Endothelial cell of umbilical vein (primary cell): ENCODE results near the gene HSD17B11. TPM values are rescaled to one million over a fixed set of nuclear protein-coding genes. Genes with fewer than 3 reads are reported as not detected.

Experiments used
- Bru-seq: library from RNA; stranded (reverse); fragments of 400-500 nt; gene quantifications from one replicate; lab custom pipeline; 2021; lab: Mats Ljungman, UMichigan
- BruChase-seq, 2 experiments: library from RNA; stranded (reverse); fragments of 400-500 nt; gene quantifications; one replicate each; lab custom pipeline; 2021; lab: Mats Ljungman, UMichigan
- BruUV-seq: library from RNA; stranded (reverse); fragments of 400-500 nt; replicated peaks from 2 replicates; lab custom pipeline; 2021; lab: Mats Ljungman, UMichigan
- CTCF ChIA-PET: fragments of 300-600, 350-600 bp; sonication (Branson Sonifier 250); formaldehyde crosslinking; loops from one replicate; lab custom pipeline; 2021; ENCODE audit warnings: antibody characterized with exemption, inconsistent platforms; lab: Charles Lee
- POLR2A ChIA-PET: fragments of 300-600, 350-600 bp; sonication (Branson Sonifier 250); formaldehyde crosslinking; loops from one replicate; lab custom pipeline; 2021; ENCODE audit warnings: antibody characterized with exemption, inconsistent platforms; lab: Charles Lee
- DNase-seq: peaks from one replicate; pipeline ENCODE4 v3.0.0-alpha.2; 2011; ENCODE audit warnings: low read depth, low spot score
- FAIRE-seq: peaks from 2 replicates; lab custom pipeline; 2011; peaks lifted over from hg19 to GRCh38; lab: Jason Lieb, UNC
- H2AFZ ChIP-seq: 2 replicates; pipeline ENCODE4 v1.6.0; 2012; ENCODE audit warnings: low read depth, low read length, control low read depth, inconsistent platforms
- H3K27ac ChIP-seq: 2 replicates; pipeline ENCODE4 v1.5.1; 2011; ENCODE audit warnings: low read depth, mild to moderate bottlenecking, control low read depth, low read length, moderate library complexity; ENCODE audit not compliant: insufficient read depth
- H3K27me3 ChIP-seq, 2 experiments: 2 replicates each; pipeline versions ENCODE4 v1.6.0 to v1.6.1; 2011; ENCODE audit warnings: low read length in 2 of 2, mixed read lengths in 1 of 2; ENCODE audit not compliant: control insufficient read depth in 2 of 2, insufficient read depth in 2 of 2
- H3K36me3 ChIP-seq, 2 experiments: 2 replicates in 1 of 2; 3 replicates in 1 of 2; pipeline ENCODE4 v1.5.1; 2011; ENCODE audit warnings: low read length in 2 of 2, mild to moderate bottlenecking in 1 of 2, moderate library complexity in 1 of 2; ENCODE audit not compliant: control insufficient read depth in 2 of 2, insufficient read depth in 2 of 2; ENCODE audit errors: extremely low read depth in 1 of 2
- H3K4me1 ChIP-seq: 3 replicates; pipeline ENCODE4 v1.5.1; 2011; ENCODE audit warnings: mild to moderate bottlenecking, low read length; ENCODE audit not compliant: control insufficient read depth, insufficient read depth; ENCODE audit errors: extremely low read depth
- H3K4me2 ChIP-seq: 2 replicates; pipeline ENCODE4 v1.6.1; 2011; ENCODE audit warnings: low read length, control low read depth, mixed read lengths; ENCODE audit not compliant: insufficient read depth
- H3K4me3 ChIP-seq, 3 experiments: fragments of 200-600 bp in 1 of 3; sonication (generic), shearing (Covaris generic) in 1 of 3; replicated peaks in 1 of 3; 2 replicates each; pipeline ENCODE4 v1.5.1; 2011 to 2016; ENCODE audit warnings: control low read depth in 3 of 3, low read length in 3 of 3, mild to moderate bottlenecking in 2 of 3, inconsistent platforms in 1 of 3, low read depth in 1 of 3, moderate library complexity in 1 of 3; ENCODE audit not compliant: insufficient read depth in 1 of 3
- H3K79me2 ChIP-seq: 2 replicates; pipeline ENCODE4 v1.6.0; 2012; ENCODE audit warnings: low read length, inconsistent platforms; ENCODE audit not compliant: control insufficient read depth, insufficient read depth
- H3K9ac ChIP-seq: replicated peaks from 2 replicates; pipeline ENCODE3; 2011; ENCODE audit warnings: low read length, control low read depth; ENCODE audit not compliant: insufficient read depth; ENCODE audit errors: extremely low read depth
- H3K9me1 ChIP-seq: replicated peaks from 3 replicates; pipeline ENCODE4 v1.6.0; 2011; ENCODE audit warnings: mild to moderate bottlenecking, low read length; ENCODE audit not compliant: control insufficient read depth, insufficient read depth; ENCODE audit errors: extremely low read depth
- H3K9me3 ChIP-seq: replicated peaks from 2 replicates; pipeline ENCODE4 v1.5.1; 2012; ENCODE audit warnings: low read length, inconsistent platforms; ENCODE audit not compliant: control insufficient read depth, insufficient read depth
- H4K20me1 ChIP-seq: replicated peaks from 2 replicates; pipeline ENCODE3; 2011; ENCODE audit warnings: mild to moderate bottlenecking, low read length; ENCODE audit not compliant: control insufficient read depth, insufficient read depth; ENCODE audit errors: extremely low read depth
- GATA2 ChIP-seq: IDR thresholded peaks from 2 replicates; pipeline ENCODE4 v1.7.0; 2011; ENCODE audit warnings: low read depth, mild to moderate bottlenecking, moderate library complexity, mixed read lengths, low read length; ENCODE audit not compliant: insufficient read length, insufficient read depth
- POLR2A ChIP-seq: IDR thresholded peaks from 2 replicates; pipeline ENCODE4 v1.6.1; 2012; ENCODE audit warnings: low read depth, mild to moderate bottlenecking, control low read depth, low read length
- POLR2AphosphoS5 ChIP-seq: IDR thresholded peaks from 2 replicates; pipeline ENCODE4 v1.6.1; 2012; ENCODE audit warnings: low read depth, mild to moderate bottlenecking, control low read depth, low read length, moderate library complexity; ENCODE audit not compliant: insufficient read depth
- dilution Hi-C: fragments of 300-500 bp; cut with MboI; formaldehyde crosslinking; loops from one replicate; pipeline ENCODE4 v1.15.0; 2019; ENCODE audit warnings: low sequenced_read_pairs; ENCODE audit not compliant: extremely low pct_ligation_motif_present
- intact Hi-C: fragments of 100-400 bp; cut with micrococcal nuclease; formaldehyde crosslinking; loops from one replicate; pipeline ENCODE4 v1.10.0; 2022
- long read RNA-seq: library from polyadenylated mRNA; stranded (forward); transcript quantifications from one replicate; pipeline ENCODE4 v2.0.0, GENCODE V29; 2021
- polyA minus RNA-seq, 3 experiments: library from RNA; depleted of rRNA, polyadenylated mRNA; stranded (reverse); fragments of >200 nt; gene quantifications; 1 replicate in 1 of 3; 2 replicates in 2 of 3; pipeline ENCODE4 v1.2.3, GENCODE V29; 2011
- polyA plus RNA-seq, 4 experiments: library from polyadenylated mRNA; depleted of rRNA in 3 of 4; stranded (reverse) in 3 of 4; unstranded in 1 of 4; fragments of >200 nt; gene quantifications; 2 replicates each; pipeline versions ENCODE4 v1.2.1 to v1.2.3, GENCODE V29; 2011 to 2012; ENCODE audit warnings: missing spikeins in 1 of 4
- total RNA-seq: library from RNA; stranded (reverse); gene quantifications from 2 replicates; pipeline ENCODE4 v1.2.3, GENCODE V29; 2021

HSD17B11 gene, protein sequence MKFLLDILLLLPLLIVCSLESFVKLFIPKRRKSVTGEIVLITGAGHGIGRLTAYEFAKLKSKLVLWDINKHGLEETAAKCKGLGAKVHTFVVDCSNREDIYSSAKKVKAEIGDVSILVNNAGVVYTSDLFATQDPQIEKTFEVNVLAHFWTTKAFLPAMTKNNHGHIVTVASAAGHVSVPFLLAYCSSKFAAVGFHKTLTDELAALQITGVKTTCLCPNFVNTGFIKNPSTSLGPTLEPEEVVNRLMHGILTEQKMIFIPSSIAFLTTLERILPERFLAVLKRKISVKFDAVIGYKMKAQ
- total RNA-seq (16.0 and 21.1 TPM in 2 replicates), polyA plus RNA-seq (7.5 and 10.7 TPM in 2 replicates), polyA minus RNA-seq (6.9 and 7.8 TPM in 2 replicates), Bru-seq, nascent RNA (percentile 64 among the genes with signal in this experiment), BruChase-seq, experiment 1, labeled RNA remaining after a 6-hour chase (percentile 62 among the genes with signal in this experiment), BruChase-seq, experiment 2, labeled RNA remaining after a 2-hour chase (percentile 52 among the genes with signal in this experiment)
- 11.3 and 11.9 TPM in 2 replicates for polyA plus RNA-seq (2011; cell fraction: cytosol; rRNA removed)
- polyA plus RNA-seq (2011; cell fraction: nucleus; rRNA removed), result 6.6 and 8.8 TPM in 2 replicates
- polyA plus RNA-seq (2012), result 12.7 and 13.0 TPM in 2 replicates
- polyA minus RNA-seq (2011; cell fraction: cytosol; rRNA and poly(A)+ RNA removed), result 12.7 TPM
- polyA minus RNA-seq (2011; cell fraction: nucleus; rRNA and poly(A)+ RNA removed), result 5.7 and 6.3 TPM in 2 replicates
- long read RNA-seq, transcript HSD17B11-201 (7 exons, 1,885 nt), result major isoform, 61 of 68 reads
- long read RNA-seq, partial matches to known transcripts, result 4 of 68 reads
- long read RNA-seq, other reads (novel, unspliced or antisense), result 3 of 68 reads

DNA sequence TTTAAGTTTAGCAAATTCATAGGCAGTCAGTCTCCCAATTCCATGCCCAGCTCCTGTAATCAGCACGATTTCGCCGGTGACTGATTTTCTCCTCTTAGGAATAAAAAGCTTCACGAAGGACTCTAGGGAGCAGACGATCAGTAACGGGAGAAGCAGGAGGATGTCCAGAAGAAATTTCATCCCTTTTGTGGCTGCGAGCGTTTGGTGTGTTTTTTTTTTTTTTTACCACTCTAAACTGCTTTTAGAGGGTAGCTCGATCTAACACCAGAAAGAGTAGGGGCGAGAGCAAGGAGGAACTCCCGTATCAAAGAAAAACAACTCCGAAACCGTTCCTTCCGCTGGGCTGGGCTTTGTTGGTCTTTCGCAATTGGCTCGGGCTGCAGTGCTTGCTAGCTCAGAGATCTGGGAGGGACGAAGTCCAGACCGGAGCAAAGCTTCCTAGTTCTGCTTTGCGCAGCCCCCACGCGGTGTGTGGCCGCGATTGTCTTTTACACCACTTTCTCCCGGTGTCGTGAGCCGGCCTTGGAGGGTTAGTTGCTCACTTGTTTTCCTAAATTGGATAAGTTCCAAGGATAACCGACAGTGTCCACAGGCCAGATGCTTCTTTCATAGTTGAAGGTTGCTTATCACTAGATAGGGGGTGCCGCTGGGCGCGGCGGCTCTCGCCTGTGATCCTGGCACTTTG lies at the start of gene HSD17B11:
TSS of gene HSD17B11 (minus strand) at position 298 of the 685 bp plus-strand sequence. CDS start at position 180, 118 bp downstream.
- FAIRE-seq (peak; percentile 94), DNase-seq (peak; percentile 93)
- ChIA-PET POLR2A (interaction anchor here (0.7 to 2.8 kb wide), 7 partner anchors 9 to 265 kb away, joined by 3 to 11 read pairs (median 5); partner anchors contain the start of gene NUDT9), CTCF (interaction anchor here (0.6 to 2.7 kb wide), 15 partner anchors 8 to 1124 kb away, joined by 3 to 32 read pairs (median 4); partner anchors contain the start of gene NUDT9)
- no peaks in the 10 kb centered on the region for H3K27me3 ChIP-seq
- no peaks in the 10 kb centered on the region for H3K36me3 ChIP-seq
- TF ChIP-seq POLR2AphosphoS5 (peak; percentile 79), GATA2 (no peak), POLR2A (peak; percentile 85)
- dilution Hi-C loops (no loop called here), intact Hi-C loops (loop anchor here (1.0 kb wide), 1 partner anchor 31 kb away; the partner anchor contains the start of gene NUDT9)
- H4K20me1 ChIP-seq, result no peaks in the 10 kb centered on the region
- peaks cover 9% of the 10 kb centered on the region for H3K4me1 ChIP-seq
- no TSS peak for BruUV-seq
- peaks cover 9% of the 10 kb centered on the region for H3K79me2 ChIP-seq
- H3K4me3 ChIP-seq, result peak within 1 kb of the TSS; percentile 62 to 85 (median 65)
- H3K27ac ChIP-seq, result peak within 1 kb of the TSS; percentile 47
- peak within 1 kb of the TSS; percentile 79 for H3K9ac ChIP-seq
- no peaks in the 10 kb centered on the region for H3K9me3 ChIP-seq
- peak within 1 kb of the TSS; percentile 84 for H3K4me2 ChIP-seq
- peak within 1 kb of the TSS; percentile 83 for H2AFZ ChIP-seq
- H3K9me1 ChIP-seq, result no peaks in the 10 kb centered on the region
